HCT116 (cell line): ENCODE data around the gene C4orf50.
"Not testable (repeated sequence)": the region's sequence is repeated elsewhere in the genome, so short reads cannot be mapped to it uniquely, and the experiment has no call there.

ENCODE experiments used
- CTCF ChIP-seq, 3 experiments: fragments of 200-600 bp in 1 of 3; sonication (generic) in 1 of 3; IDR thresholded peaks in 2 of 3; conservative IDR thresholded peaks in 1 of 3; 2 replicates each; pipeline ENCODE4 v1.5.1; 2012 to 2017; ENCODE audit warnings: low read depth in 2 of 3, low read length in 2 of 3, antibody characterized with exemption in 1 of 3, borderline replicate concordance in 1 of 3, control low read depth in 1 of 3, mild to moderate bottlenecking in 1 of 3, mixed read lengths in 1 of 3, mixed run types in 1 of 3, moderate library complexity in 1 of 3; ENCODE audit not compliant: insufficient read depth in 1 of 3
- EZH2 ChIP-seq: fragments of 200-600 bp; sonication (generic); IDR thresholded peaks from 2 replicates; pipeline ENCODE4 v1.6.1; 2017; ENCODE audit warnings: antibody characterized with exemption, mixed run types
- MAX ChIP-seq: IDR thresholded peaks from 2 replicates; pipeline ENCODE4 v1.6.1; 2012
- POLR2A ChIP-seq: IDR thresholded peaks from 2 replicates; pipeline ENCODE4 v1.7.0; 2011; ENCODE audit warnings: borderline replicate concordance; ENCODE audit not compliant: insufficient read depth, insufficient read length; ENCODE audit errors: extremely low read depth
- RAD21 ChIP-seq: IDR thresholded peaks from 2 replicates; pipeline ENCODE4 v1.6.1; 2012; ENCODE audit warnings: low read depth, mild to moderate bottlenecking
- REST ChIP-seq: IDR thresholded peaks from 2 replicates; pipeline ENCODE4 v1.6.1; 2012; ENCODE audit warnings: low read depth
- SIN3A ChIP-seq: IDR thresholded peaks from 2 replicates; pipeline ENCODE4 v1.6.1; 2012; ENCODE audit warnings: low read depth
- YY1 ChIP-seq: IDR thresholded peaks from 2 replicates; pipeline ENCODE4 v1.6.1; 2011; ENCODE audit warnings: low read length, low read depth, moderate library complexity, mild to moderate bottlenecking; ENCODE audit not compliant: insufficient replicate concordance; ENCODE audit errors: extremely low read depth

- not testable (repeated sequence) for TF ChIP-seq RAD21; MAX; REST; CTCF (IDR thresholded peaks at IDR 0.05 in 2 of 3, conservative IDR thresholded peaks at IDR 0.05 in 1 of 3; ENCODE audit: borderline replicate concordance in 1 of 3, insufficient read depth in 1 of 3, low read depth in 2 of 3, low read length in 2 of 3); SIN3A; EZH2; YY1; POLR2A
Measured at GRCh38 chr4:5856362-5856761, 161.9 kb downstream of the C4orf50 start.
